SK-N-SH treated with all-trans-retinoic acid at 6 μM for 48 hours (cell line): Measurements from ENCODE around the gene WDR76.

ENCODE experiments used
- ARNTL ChIP-seq: fragments of 450-650 bp; formaldehyde crosslinking; IDR thresholded peaks from 2 replicates; pipeline ENCODE4 v1.5.0; 2020; ENCODE audit warnings: low read depth, mild to moderate bottlenecking, moderate library complexity, borderline replicate concordance
- CREB5 ChIP-seq: fragments of 250-450 bp; sonication (Bioruptor Pico); IDR thresholded peaks from 2 replicates; pipeline ENCODE4 v1.5.1; 2020; ENCODE audit warnings: low read depth, mild to moderate bottlenecking, moderate library complexity
- CSDC2 ChIP-seq: fragments of 250-450 bp; sonication (Bioruptor Pico); IDR thresholded peaks from 2 replicates; pipeline ENCODE4 v1.5.0; 2020; ENCODE audit warnings: mild to moderate bottlenecking, moderate library complexity
- OSR1 ChIP-seq: fragments of 250-450 bp; sonication (Bioruptor Pico); IDR thresholded peaks from 2 replicates; pipeline ENCODE4 v1.8.0; 2022; ENCODE audit warnings: moderate library complexity, mild to moderate bottlenecking, inconsistent platforms
- PATZ1 ChIP-seq: fragments of 250-450 bp; sonication (Bioruptor Pico); IDR thresholded peaks from 2 replicates; pipeline ENCODE4 v1.8.0; 2020; ENCODE audit warnings: mild to moderate bottlenecking, moderate library complexity, borderline replicate concordance
- PPARA ChIP-seq: fragments of 250-450 bp; sonication (Bioruptor Pico); IDR thresholded peaks from 2 replicates; pipeline ENCODE4 v1.5.0; 2020; ENCODE audit warnings: mild to moderate bottlenecking, borderline replicate concordance
- SNAI2 ChIP-seq: fragments of 250-450 bp; sonication (Bioruptor Pico); IDR thresholded peaks from 2 replicates; pipeline ENCODE4 v1.5.0; 2020; ENCODE audit warnings: mild to moderate bottlenecking, moderate library complexity
- TOX ChIP-seq: fragments of 250-450 bp; sonication (Bioruptor Pico); IDR thresholded peaks from 2 replicates; pipeline ENCODE4 v1.8.0; 2021; ENCODE audit warnings: mild to moderate bottlenecking, moderate library complexity, borderline replicate concordance
- TSHZ2 ChIP-seq: fragments of 250-450 bp; sonication (Bioruptor Pico); IDR thresholded peaks from 2 replicates; pipeline ENCODE4 v1.5.0; 2020; ENCODE audit warnings: mild to moderate bottlenecking, moderate library complexity
- ZFP3 ChIP-seq: fragments of 250-450 bp; sonication (Bioruptor Pico); IDR thresholded peaks from 2 replicates; pipeline ENCODE4 v1.5.0; 2020; ENCODE audit warnings: mild to moderate bottlenecking, moderate library complexity

- TF ChIP-seq PPARA = no peak
- no peak for TF ChIP-seq ZFP3
- no peak for TF ChIP-seq PATZ1 (CRISPR knock-in tag)
- TF ChIP-seq CREB5 = no peak
- TF ChIP-seq TOX (CRISPR knock-in tag) = no peak
- no peak for TF ChIP-seq TSHZ2 (CRISPR knock-in tag)
- no peak for TF ChIP-seq OSR1 (CRISPR knock-in tag)
- no peak for TF ChIP-seq ARNTL (CRISPR knock-in tag)
- no peak for TF ChIP-seq CSDC2 (CRISPR knock-in tag)
- TF ChIP-seq SNAI2 (CRISPR knock-in tag) = no peak
Measured at GRCh38 chr15:43913941-43914340, 87.1 kb downstream of the WDR76 start.
